Activated naive CD4-positive, alpha-beta T cell (primary cell): ENCODE measurements around the gene ADAM23.

ENCODE experiments used
- DNase-seq, 4 experiments: peaks; one replicate each; lab custom pipeline; 2025; lab: John Stamatoyannopoulos, UW

ADAM23 gene

DNA sequence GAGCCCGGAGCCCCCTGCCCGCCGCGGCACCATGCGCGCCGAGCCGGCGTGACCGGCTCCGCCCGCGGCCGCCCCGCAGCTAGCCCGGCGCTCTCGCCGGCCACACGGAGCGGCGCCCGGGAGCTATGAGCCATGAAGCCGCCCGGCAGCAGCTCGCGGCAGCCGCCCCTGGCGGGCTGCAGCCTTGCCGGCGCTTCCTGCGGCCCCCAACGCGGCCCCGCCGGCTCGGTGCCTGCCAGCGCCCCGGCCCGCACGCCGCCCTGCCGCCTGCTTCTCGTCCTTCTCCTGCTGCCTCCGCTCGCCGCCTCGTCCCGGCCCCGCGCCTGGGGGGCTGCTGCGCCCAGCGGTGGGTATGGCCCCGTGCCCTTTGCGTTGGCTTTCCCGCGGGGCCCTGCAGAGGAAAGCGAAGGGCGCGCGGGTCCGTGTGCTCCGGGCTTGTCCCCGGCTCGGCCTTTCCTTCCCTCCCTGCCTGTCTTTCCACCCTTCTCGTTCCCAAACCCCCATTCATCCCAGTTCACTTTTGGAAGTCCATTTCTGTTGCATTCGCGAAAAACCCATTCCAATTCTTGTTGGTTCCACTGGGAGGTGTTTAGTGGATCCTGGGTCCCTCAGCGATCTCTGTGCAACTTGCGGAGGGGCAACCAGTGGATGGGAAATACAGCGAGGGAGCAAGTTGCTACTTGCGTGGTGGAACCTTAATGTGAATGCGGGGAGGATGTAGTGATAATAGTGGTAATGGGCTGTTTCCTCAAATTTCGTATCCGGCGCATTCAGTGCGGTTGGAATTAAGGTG, 599 bp downstream of the ADAM23 start:
- DNase-seq = no peak

DNA sequence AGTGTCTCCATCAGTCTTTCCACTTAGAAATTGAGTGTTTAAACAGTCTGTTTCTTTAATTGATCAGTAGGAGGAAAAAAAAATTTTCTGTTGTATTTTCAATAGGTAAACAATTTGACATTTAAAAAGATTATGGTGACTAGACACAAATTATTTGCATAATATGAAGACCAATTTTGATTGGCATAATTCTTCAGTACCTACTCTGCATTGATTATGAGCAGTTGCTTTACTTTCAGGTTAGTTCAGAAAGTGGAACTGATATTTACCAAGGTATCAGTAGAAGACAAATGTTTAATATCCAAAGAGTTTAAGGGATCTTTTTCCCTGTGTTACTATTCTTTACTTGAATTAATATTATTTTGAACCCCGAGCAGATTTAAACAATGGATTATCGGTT, 2.6 kb downstream of the ADAM23 start:
- DNase-seq = no peak

DNA sequence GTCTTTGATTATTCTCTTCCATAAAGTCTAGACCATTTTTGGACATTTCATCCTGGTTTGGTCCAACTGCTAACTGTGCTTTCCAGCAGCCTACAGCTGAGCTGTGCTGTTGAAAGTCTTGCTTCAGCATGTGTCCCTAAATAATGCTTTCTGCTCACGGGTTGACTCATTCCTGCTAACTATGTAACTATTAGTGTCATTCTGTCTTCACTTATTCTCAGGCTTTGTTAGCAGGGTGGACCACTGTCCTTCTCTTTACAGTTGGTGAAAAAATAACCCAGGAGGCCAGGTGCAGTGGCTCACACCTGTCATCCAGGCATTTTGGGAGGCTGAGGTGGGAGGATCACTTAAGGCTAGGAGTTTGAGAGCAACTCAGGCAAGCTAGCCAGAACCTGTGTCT, 8.9 kb downstream of the ADAM23 start:
- no peak for DNase-seq

- DNase-seq = no peak
These were observed 9.4 kb downstream of the ADAM23 start for GRCh38 chr2:206452750-206453149.

DNA sequence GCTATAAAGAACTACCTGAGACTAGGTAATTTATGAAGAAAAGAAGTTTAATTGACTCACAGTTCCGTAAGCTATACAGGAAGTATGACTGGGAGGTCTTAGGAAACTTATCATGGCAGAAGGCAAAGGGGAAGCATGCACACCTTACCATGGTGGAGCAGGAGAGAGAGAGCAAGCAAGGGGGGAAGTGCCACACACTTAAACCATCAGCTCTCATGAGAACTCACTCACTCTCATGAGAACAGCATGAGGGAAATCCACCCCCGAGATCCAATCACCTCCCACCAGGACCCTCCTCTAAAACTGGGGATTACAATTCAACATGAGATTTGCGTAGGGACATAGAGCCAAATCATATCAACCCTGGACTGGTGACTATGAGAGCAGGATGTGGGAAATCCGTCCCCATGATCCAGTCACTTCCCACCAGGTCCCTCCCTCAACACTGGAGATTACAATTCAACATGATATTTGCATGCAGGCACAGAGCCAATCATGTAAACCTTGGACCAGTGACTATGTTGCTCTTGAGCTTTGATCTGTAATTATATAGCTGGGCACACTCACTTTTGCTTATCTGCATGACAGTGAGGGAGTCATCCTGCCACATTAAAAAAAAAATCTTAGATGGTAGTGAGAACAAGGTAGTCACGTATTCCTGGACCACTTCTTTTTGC, 12.9 kb downstream of the ADAM23 start:
- DNase-seq = no peak

DNA sequence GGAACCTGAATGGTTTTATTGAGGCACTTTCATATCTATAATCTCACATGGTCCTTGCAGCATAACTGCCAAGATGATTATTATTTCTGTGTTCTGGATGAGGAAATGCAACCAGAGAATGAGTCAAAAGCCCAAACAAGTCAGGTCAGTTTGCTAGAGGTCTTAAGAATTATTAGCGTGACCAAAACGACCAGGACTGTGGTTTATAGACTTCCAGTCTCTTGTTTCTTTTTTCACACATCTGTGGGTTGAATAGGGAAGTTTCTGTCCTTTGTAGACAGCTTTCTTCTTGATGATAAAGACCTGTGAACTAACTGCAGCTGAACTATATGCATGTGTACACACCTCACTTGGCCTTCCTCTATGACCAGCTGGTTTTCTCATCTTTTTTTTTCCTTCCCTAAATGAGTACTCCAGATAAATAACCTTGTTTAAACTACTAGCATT, 13.9 kb downstream of the ADAM23 start:
- DNase-seq = no peak

DNA sequence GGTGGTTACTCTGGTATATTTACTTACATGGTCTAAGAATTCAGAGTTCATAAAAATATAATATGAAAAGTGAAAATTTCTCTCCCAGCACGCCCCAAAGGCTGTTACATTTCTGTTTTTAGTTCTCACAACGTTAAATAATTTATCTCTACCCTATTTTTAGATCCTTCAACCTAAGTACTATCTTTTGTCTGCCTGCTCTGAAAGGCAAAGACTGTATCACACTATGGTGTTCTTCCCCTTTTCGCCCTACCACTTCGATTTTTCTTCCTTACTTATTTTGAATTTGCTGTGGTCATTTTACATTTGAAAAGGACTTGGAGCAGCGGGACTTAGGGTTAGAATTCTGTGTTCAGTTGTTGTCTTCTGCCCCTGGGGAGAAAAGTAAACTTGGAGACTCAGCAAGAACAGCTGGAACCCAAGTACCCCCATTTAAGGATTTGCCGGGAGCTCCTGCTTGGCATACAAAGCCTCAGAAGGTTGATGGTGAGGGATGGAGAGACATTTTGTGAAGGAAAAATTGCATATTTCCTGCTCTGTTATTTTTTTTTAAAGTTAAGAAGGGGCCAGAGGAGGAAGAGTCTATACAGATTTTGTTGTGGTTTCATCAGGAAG, 19.0 kb downstream of the ADAM23 start:
- no peak for DNase-seq

- no peak for DNase-seq
These were observed 20.4 kb downstream of the ADAM23 start for GRCh38 chr2:206463685-206464084.

DNA sequence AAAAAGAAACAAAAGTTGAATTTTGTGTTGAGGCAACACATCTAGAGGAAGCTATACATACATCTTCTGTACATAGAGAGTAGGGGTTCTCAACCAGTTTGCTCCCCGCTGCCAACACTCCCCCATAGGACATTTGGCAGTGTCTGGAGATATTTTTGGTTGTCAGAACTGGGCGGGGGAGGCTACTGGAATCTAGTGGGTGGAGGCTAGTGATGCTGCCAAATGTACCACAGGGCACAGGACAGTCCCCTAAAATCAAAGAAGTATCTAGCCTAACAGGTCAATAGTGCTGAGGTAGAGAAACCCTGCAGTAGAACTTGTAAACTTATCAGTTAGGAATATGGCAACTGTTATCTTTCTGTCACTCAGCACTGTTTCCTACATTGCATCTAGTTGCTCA, 21.3 kb downstream of the ADAM23 start:
- no peak for DNase-seq

GRCh38 chr2:206471524-206472062, 28.3 kb downstream of the ADAM23 start:
- DNase-seq = no peak

DNA sequence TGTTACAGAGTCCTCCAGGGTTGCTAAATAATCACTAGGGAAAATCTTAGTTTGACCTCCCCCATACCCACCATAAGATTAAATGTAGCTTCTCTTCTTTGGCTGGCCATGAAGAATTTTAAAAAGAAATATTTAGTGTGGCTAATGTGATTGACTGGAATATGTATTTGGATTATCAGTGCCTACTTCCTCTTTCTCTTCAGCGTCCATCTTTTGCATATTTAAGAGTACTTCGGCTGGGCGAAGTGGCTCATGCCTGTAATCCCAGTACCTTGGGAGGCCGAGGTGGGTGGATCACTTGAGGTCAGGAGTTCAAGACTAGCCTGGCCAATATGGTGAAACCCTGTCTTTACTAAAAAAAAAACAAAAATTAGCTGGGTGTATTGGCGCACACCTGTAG, 28.8 kb downstream of the ADAM23 start:
- DNase-seq = no peak

DNA sequence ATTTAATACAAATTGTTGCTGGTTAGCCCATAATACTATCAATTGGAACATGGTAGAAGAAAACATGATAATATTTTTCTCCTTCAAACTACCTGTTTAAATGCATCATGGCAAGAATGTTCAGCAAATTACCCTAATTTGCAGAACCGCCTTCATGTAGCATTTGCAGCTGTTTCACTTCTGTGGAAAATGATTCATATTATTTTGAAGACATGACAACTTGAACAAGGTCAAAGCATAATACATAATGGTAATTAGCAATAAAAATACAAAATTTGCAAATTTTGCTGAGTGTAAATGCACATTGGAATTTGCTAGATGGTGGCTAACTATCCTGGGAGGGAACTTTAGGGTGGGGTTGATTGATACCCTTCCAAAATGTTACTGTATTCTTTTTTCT, 30.8 kb downstream of the ADAM23 start:
- DNase-seq = no peak

DNA sequence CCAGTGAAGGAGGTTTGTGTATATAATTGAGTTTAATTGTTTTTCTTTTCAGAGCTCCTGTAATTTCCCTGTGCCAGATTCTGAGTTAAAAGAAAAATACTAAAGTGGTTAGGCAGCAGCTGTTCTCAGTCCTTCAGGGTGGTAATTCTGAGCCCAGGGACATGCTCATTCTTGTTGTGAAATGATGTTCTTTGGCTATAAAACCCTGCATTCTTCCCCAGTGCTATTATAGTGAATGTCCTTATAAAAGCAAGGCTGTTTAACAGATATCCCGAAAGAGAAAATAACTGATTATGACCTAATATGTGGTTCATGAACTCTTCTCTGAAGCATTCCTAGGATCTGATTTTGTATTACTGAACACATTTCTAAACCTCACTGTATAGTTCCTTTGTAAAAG, 34.0 kb downstream of the ADAM23 start:
- no peak for DNase-seq

- DNase-seq = no peak
These were observed 35.0 kb downstream of the ADAM23 start for GRCh38 chr2:206478340-206478739.

DNA sequence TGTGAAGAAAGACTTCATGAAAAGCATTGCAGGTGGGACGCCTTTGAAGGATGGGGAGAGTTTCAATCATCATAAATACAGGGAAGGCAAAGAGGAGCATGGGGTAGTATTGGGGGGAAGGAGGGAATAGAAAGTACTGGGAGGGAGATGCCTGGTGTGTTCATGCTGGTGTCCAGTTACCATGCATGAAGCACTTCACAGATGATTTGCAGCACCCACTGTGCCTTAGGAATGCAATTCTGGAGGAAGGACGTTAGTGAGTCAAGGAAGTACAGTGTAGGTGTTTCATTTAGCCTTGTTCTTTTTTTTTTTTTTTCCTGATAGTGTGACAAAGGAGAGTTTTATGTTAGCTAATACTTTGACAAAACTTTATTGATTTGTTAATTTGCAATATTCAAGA, 36.8 kb downstream of the ADAM23 start:
- no peak for DNase-seq

DNA sequence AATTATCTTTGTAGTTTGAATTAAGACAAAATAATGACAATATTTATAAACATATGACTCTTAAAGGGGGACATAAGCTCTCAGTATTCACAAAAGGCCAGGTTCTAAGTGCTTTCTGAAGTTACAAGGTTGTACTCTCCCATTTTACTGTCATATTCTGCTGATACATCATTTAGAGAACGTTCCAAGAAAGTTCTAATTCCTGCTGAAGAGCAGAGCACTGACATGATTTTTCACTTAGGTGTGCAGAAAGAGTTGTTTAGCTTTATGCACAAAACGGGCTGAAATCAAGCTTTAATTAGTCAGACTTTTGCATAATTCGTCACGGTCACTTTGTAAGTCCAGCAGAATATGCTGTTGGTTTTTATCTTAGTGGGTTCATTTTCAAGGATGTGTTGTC, 37.3 kb downstream of the ADAM23 start:
- no peak for DNase-seq

GRCh38 chr2:206481056-206481455, 37.7 kb downstream of the ADAM23 start:
- DNase-seq = no peak

DNA sequence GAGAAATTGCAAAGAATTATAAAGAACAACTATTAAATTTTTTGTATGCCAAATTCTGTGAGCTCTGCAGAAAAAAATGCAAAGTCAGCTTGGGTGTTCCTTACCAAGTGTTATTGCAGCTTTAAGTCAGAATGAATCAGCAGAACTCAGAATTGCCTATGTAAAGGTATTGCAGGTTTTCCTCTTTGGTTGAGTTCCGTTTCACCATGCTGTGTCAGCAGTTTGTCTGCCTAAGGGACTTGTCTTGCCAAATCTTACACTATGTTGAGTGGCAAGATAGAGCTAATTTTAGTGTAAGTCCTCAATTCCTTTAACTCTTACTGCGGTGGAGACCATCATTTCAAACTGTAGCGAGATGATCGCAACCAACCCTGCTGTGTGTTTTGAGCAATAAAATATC, 38.8 kb downstream of the ADAM23 start:
- DNase-seq = no peak

DNA sequence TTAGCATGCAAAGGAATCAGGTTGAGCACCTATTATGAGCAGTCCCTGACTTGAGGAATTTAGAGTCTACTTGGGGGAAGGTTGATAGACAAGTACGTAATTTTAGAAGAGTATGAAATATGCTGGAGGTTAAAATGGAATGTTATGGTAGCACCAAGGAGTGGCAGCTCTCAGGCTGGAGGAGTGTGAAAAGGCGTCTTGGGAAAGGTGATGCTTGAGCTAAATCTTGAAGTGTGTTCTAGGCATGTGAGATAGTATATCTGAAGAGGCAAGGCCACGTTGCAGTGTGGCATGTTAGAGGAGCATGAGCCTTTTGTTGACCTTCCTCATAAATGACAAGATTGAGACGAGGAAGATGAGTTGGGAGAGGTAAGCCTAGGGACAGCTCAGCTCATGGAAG, 39.3 kb downstream of the ADAM23 start:
- no peak for DNase-seq

- DNase-seq = no peak
These were observed 44.7 kb downstream of the ADAM23 start for GRCh38 chr2:206488053-206488452.

GRCh38 chr2:206488623-206489022, 45.3 kb downstream of the ADAM23 start:
- DNase-seq = no peak

DNA sequence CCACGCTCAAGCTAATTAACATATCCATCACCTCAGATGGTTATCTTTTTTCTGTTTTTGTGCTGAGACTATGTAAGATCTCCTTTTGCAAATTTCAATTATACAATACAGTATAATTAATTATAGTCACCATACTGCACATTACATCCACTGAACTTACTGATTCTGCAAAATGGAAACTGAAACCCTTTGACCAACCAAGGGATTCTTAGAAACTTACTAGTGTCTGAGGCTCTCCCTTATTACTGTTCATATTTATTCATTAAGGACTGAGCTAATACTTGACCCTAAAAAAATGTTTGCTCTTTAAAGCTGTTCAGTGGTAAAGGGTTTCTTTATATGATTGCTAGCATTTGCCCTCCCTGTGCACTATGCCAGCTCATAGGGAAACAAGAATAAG, 50.7 kb downstream of the ADAM23 start:
- no peak for DNase-seq

- DNase-seq = no peak
These were observed 59.4 kb downstream of the ADAM23 start for GRCh38 chr2:206502729-206503128.
